Epithelial cell of proximal tubule (primary cell): Measurements from ENCODE around the gene RAET1E. TPM values are rescaled to one million over a fixed set of nuclear protein-coding genes. Genes with fewer than 3 reads are reported as not detected.

Experiments
- DNase-seq: peaks from one replicate; pipeline ENCODE4 v3.0.0-alpha.2; 2011; ENCODE audit warnings: low read depth
- H3K4me3 ChIP-seq: 2 replicates; pipeline ENCODE4 v1.5.1; 2011; ENCODE audit warnings: low read depth, mild to moderate bottlenecking, low read length
- CTCF ChIP-seq: conservative IDR thresholded peaks from 2 replicates; pipeline ENCODE4 v1.5.1; 2012; ENCODE audit warnings: low read depth, mild to moderate bottlenecking, low read length
- total RNA-seq: library from RNA; depleted of rRNA; stranded (reverse); fragments of >200 nt; gene quantifications from 2 replicates; pipeline ENCODE4 v1.2.3, GENCODE V29; 2015

Gene RAET1E
- total RNA-seq, 1 donor from 2014 or later, result not detected

- TF ChIP-seq CTCF, result no peak
- no peak for DNase-seq
- H3K4me3 ChIP-seq, result no peak overlapping the region
Measured at GRCh38 chr6:149887343-149887742, 10.6 kb downstream of the RAET1E start.

GRCh38 chr6:149885888-149886287 is 12.0 kb downstream of the RAET1E start:
- no peak overlapping the region for H3K4me3 ChIP-seq
- DNase-seq, result no peak
- no peak for TF ChIP-seq CTCF

- H3K4me3 ChIP-seq, result no peak overlapping the region
- TF ChIP-seq CTCF, result no peak
- DNase-seq, result no peak
Measured at GRCh38 chr6:149884617-149885016, 13.3 kb downstream of the RAET1E start.

- no peak overlapping the region for H3K4me3 ChIP-seq
- DNase-seq, result no peak
- TF ChIP-seq CTCF, result no peak
Measured at GRCh38 chr6:149884215-149884614, 13.7 kb downstream of the RAET1E start.

GRCh38 chr6:149881860-149882259 is 16.1 kb downstream of the RAET1E start:
- H3K4me3 ChIP-seq, result no peak overlapping the region
- no peak for DNase-seq
- no peak for TF ChIP-seq CTCF

- H3K4me3 ChIP-seq, result no peak overlapping the region
- no peak for DNase-seq
- no peak for TF ChIP-seq CTCF
Measured at GRCh38 chr6:149881066-149881766, 16.7 kb downstream of the RAET1E start.

GRCh38 chr6:149877659-149878058 is 20.3 kb downstream of the RAET1E start:
- no peak overlapping the region for H3K4me3 ChIP-seq

More at GRCh38 chr6:149877659-149878058, 20.3 kb downstream of the RAET1E start:
- TF ChIP-seq CTCF, result no peak
- DNase-seq, result no peak
